ENCODE measurements around the gene KMT2A. TPM values are rescaled to one million over a fixed set of nuclear protein-coding genes. Genes with fewer than 3 reads are reported as not detected.
A peak's percentile ranks its signal among the peaks of the same experiment; 100 is the strongest.
"Not testable (repeated sequence)": the region's sequence is repeated elsewhere in the genome, so short reads cannot be mapped to it uniquely, and the experiment has no call there.

The KMT2A gene
- total RNA-seq = 27.2 TPM
- polyA plus RNA-seq (ENCODE audit: insufficient read depth in 1 of 8, insufficient read length in 8 of 8, low replicate concordance in 1 of 8) = 10 to 100 TPM; 20.9 to 32.0 (median 26.3) TPM
- long read RNA-seq, donor 1, partial matches to known transcripts = 0 of 2 reads
- long read RNA-seq, donor 1, other reads (novel, unspliced or antisense) = 0 of 2 reads
- long read RNA-seq, donor 2, partial matches to known transcripts = 0 of 1 reads
- long read RNA-seq, donor 2, other reads (novel, unspliced or antisense) = 0 of 1 reads
- long read RNA-seq, donor 3, transcript KMT2A-204 (5 exons, 857 nt) = major isoform, 8 of 16 reads
- long read RNA-seq, donor 3, partial matches to known transcripts = 6 of 16 reads
- long read RNA-seq, donor 3, other reads (novel, unspliced or antisense) = 0 of 16 reads
- long read RNA-seq, donor 4 = 0 reads
- long read RNA-seq, donor 5, partial matches to known transcripts = 13 of 18 reads
- long read RNA-seq, donor 5, other reads (novel, unspliced or antisense) = 0 of 18 reads
- long read RNA-seq, donor 6 = 0 reads
- long read RNA-seq, donor 7, partial matches to known transcripts = 0 of 4 reads
- long read RNA-seq, donor 7, other reads (novel, unspliced or antisense) = 0 of 4 reads
- long read RNA-seq, donor 8, partial matches to known transcripts = 10 of 11 reads
- long read RNA-seq, donor 8, other reads (novel, unspliced or antisense) = 0 of 11 reads
- long read RNA-seq, donor 9 = 0 reads
- long read RNA-seq, donor 10, partial matches to known transcripts = 22 of 25 reads
- long read RNA-seq, donor 10, other reads (novel, unspliced or antisense) = 0 of 25 reads
- long read RNA-seq, donor 11 = 0 reads

DNA sequence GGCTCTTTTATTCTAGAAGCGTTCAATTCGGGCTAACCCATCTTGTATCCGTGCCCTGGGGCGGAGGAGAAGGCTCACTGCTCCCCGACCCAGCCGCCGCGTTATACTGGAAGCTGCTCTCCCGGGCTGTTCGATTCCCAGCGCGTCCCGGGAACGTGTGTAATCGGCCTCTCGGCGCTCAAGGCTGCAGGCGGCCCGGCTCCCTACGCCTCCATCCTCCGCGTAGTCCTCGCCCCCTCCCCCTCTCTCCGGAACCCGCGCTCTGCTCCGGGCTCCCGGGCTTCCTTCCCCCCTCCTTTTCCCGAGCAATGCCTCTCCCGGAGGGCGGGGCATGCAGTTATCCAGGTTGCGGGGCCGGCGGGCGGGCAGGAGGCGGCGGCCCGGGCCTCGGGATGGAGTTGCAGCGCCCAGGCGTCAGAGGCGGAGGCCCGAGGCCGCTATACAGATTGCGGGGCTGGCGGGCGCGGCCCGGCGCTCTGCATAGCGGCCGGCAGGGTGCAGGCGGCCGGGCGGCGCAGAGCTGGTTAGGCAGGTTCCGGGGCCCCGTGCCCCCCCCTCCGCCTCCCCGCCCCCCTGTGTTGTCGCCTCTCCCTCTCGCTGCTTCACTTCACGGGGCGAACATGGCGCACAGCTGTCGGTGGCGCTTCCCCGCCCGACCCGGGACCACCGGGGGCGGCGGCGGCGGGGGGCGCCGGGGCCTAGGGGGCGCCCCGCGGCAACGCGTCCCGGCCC is at the start of gene KMT2A:
Gene KMT2A, plus strand, starts transcription at position 600 of the 732 bp plus-strand sequence. Its CDS starts 21 bp downstream, at position 621.
- peak; percentile 99 for DNase-seq
- Histone ChIP-seq H3K4me3 (ENCODE audit: low read length) (peak within 1 kb of the TSS; percentile 93), H3K27me3 (ENCODE audit: control insufficient read depth, insufficient read depth, low read length) (no peaks in the 10 kb centered on the region), H3K36me3 (ENCODE audit: control insufficient read depth, insufficient read depth, low read length) (no peaks in the 10 kb centered on the region), H3K27ac (ENCODE audit: low read length) (peak within 1 kb of the TSS; percentile 88), H3K9me3 (replicated peaks; ENCODE audit: control insufficient read depth, low read depth, low read length) (no peaks in the 10 kb centered on the region), H3K4me1 (ENCODE audit: control insufficient read depth, insufficient read depth, low read length) (peaks cover 24% of the 10 kb centered on the region)
- WGBS (ENCODE audit: insufficient coverage) = under 1% methylated on average over 57 of the region's 83 CpGs

DNA sequence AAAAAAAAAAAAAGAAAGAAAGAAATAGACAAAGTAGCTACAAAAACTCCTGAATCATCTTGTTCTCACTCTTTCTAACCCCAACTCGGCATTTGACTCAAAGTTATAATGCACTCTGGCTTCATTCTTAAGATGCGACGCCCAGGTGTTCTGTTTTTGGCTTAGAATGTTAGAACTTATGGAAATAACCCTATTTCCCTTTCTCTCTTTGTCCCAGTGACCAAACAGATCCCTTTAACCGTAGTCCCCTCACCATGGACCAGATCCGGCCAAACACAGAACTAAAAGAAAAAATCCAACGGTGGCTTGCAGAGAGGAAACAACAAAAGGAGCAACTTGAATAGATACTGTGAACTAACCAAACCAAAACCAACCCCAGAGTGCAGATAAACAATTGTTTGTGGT is 40.2 kb upstream of the KMT2A start:
- Histone ChIP-seq H3K36me3 (ENCODE audit: control insufficient read depth, insufficient read depth, low read length) (peaks cover 50% of the 10 kb centered on the region), H3K4me1 (ENCODE audit: control insufficient read depth, insufficient read depth, low read length) (peaks cover 4% of the 10 kb centered on the region), H3K27ac (ENCODE audit: low read length) (no peak overlapping the region), H3K27me3 (ENCODE audit: control insufficient read depth, insufficient read depth, low read length) (no peaks in the 10 kb centered on the region), H3K4me3 (ENCODE audit: low read length) (no peak overlapping the region), H3K9me3 (replicated peaks; ENCODE audit: control insufficient read depth, low read depth, low read length) (no peaks in the 10 kb centered on the region)
- DNase-seq = no peak
- WGBS (ENCODE audit: insufficient coverage) = no CpG with 5 or more reads among the region's 6 CpGs

GRCh38 chr11:118397448-118397847 is 38.8 kb upstream of the KMT2A start:
- H3K4me3 ChIP-seq (ENCODE audit: low read length) = no peak overlapping the region
- DNase-seq = no peak
- peaks cover 44% of the 10 kb centered on the region for H3K36me3 ChIP-seq (ENCODE audit: control insufficient read depth, insufficient read depth, low read length)

DNA sequence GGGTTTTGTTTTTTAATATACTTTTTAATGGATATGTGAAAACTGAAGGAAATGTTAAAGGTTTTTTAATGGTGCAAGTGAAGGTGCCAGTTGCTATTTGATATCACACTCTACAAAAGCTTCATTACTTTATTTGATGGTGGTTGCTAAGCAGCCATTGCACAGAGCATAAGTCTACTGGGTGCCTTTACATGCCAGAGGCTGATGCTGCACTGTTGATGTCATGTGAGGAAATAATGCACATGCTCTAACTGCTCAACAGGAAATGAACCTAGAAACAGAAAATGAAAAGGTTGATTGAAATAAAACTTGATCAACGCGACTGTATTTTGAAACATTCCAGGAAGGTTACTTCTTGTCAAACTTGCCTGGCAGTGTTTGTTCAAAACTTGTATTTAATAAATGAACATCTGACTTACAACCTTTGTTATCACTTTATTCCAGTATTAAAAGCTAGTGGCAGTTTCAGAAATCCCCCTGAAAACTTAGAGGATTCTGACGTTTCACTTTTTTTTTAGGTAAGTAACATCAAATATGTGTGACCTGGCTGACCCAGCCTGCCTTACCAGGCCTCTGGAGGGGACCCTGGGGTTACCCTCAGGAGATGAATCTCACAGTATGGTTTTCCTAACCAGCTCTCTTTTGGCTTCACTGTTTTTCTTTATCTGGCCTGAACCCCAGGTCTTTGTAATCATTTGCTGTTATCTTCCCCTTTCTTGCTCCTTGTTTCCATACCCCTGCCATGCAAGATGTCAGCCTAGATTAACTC is 37.3 kb upstream of the KMT2A start:
- no CpG with 5 or more reads among the region's 3 CpGs for WGBS (ENCODE audit: insufficient coverage)

More at GRCh38 chr11:118397448-118397847, 38.8 kb upstream of the KMT2A start:
- no peaks in the 10 kb centered on the region for H3K27me3 ChIP-seq (ENCODE audit: control insufficient read depth, insufficient read depth, low read length)
- no peaks in the 10 kb centered on the region for H3K9me3 ChIP-seq (replicated peaks; ENCODE audit: control insufficient read depth, low read depth, low read length)
- H3K4me1 ChIP-seq (ENCODE audit: control insufficient read depth, insufficient read depth, low read length) = peaks cover 4% of the 10 kb centered on the region
- H3K27ac ChIP-seq (ENCODE audit: low read length) = no peak overlapping the region

GRCh38 chr11:118401151-118401879 is 35.0 kb upstream of the KMT2A start, which contains the start of gene ATP5MG:
TSS of gene ATP5MG (plus strand) at chr11:118401606. CDS start at chr11:118401666, 60 bp downstream.
- Histone ChIP-seq H3K27ac (ENCODE audit: low read length) (peak within 1 kb of the TSS; percentile 66), H3K4me1 (ENCODE audit: control insufficient read depth, insufficient read depth, low read length) (peaks cover 14% of the 10 kb centered on the region), H3K36me3 (ENCODE audit: control insufficient read depth, insufficient read depth, low read length) (peaks cover 11% of the 10 kb centered on the region), H3K27me3 (ENCODE audit: control insufficient read depth, insufficient read depth, low read length) (no peaks in the 10 kb centered on the region), H3K9me3 (replicated peaks; ENCODE audit: control insufficient read depth, low read depth, low read length) (no peaks in the 10 kb centered on the region), H3K4me3 (ENCODE audit: low read length) (peak within 1 kb of the TSS; percentile 74)
- WGBS (ENCODE audit: insufficient coverage) = 0% methylated on average over 49 of the region's 51 CpGs
- DNase-seq = peak; percentile 94

More for the DNA sequence above, 37.3 kb upstream of the KMT2A start:
- Histone ChIP-seq H3K36me3 (ENCODE audit: control insufficient read depth, insufficient read depth, low read length) (peaks cover 28% of the 10 kb centered on the region), H3K27ac (ENCODE audit: low read length) (no peak overlapping the region), H3K4me1 (ENCODE audit: control insufficient read depth, insufficient read depth, low read length) (peaks cover 14% of the 10 kb centered on the region), H3K9me3 (replicated peaks; ENCODE audit: control insufficient read depth, low read depth, low read length) (no peaks in the 10 kb centered on the region), H3K4me3 (ENCODE audit: low read length) (no peak overlapping the region), H3K27me3 (ENCODE audit: control insufficient read depth, insufficient read depth, low read length) (no peaks in the 10 kb centered on the region)
- DNase-seq = no peak

DNA sequence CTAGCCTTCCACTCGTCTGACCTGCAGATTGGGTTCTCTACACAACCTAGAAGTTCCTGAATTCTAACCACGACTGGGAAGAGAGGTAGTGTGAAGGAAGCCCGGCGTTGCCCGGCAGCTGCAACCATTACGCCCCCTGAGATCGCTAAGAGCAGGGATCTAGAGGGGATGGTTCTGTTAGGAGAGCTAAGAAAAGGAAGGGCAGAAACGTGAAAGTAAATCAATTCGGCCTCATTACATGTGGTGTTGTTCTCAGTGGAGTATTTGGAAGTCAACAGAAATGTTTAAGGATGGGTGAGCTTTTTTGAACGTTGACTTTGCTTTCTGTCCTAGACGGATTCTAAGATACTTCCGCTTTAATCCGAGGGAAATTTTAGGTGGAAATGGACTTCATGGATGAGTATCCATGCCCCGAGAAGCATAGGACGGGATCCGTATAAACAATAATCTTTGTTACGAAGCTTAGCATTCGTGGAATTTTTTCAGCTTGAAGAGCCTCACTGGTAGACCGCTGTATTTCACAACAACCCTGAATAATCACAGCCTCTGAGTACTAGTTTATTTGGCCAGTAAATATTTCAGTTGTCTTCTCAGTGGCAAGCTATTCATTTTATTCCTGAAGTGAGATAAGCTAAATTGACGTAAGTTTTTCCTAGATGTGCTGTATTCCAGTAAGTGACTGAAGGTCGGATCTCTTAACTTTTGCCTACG is 34.3 kb upstream of the KMT2A start:
- 0% methylated on average over 11 of the region's 22 CpGs for WGBS (ENCODE audit: insufficient coverage)
- no peak for DNase-seq
- peak overlapping the region; percentile 74 for H3K4me3 ChIP-seq (ENCODE audit: low read length)
- H3K36me3 ChIP-seq (ENCODE audit: control insufficient read depth, insufficient read depth, low read length) = peaks cover 17% of the 10 kb centered on the region
- no peaks in the 10 kb centered on the region for H3K9me3 ChIP-seq (replicated peaks; ENCODE audit: control insufficient read depth, low read depth, low read length)
- no peaks in the 10 kb centered on the region for H3K27me3 ChIP-seq (ENCODE audit: control insufficient read depth, insufficient read depth, low read length)
- peak overlapping the region; percentile 66 for H3K27ac ChIP-seq (ENCODE audit: low read length)
- peaks cover 14% of the 10 kb centered on the region for H3K4me1 ChIP-seq (ENCODE audit: control insufficient read depth, insufficient read depth, low read length)

DNA sequence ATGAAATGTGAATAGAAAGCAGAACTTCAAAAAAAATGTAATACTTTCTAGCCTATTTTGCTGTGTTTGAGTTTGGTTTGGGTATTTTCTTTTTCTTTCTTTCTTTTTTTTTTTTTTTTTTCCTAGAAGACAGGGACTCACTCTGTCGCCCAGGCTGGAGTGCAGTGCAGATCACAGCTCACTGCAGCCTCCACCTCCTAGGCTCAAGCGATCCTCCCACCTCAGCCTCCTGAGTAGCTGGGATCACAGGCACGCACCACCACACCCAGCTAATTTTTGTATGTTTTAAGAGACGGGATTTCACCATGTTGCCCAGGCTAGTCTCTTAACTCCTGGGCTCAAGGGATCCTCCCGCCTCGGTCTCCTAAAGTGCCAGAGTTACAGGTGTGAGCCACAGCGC is 33.7 kb upstream of the KMT2A start:
- peaks cover 22% of the 10 kb centered on the region for H3K36me3 ChIP-seq (ENCODE audit: control insufficient read depth, insufficient read depth, low read length)
- peak overlapping the region; percentile 74 for H3K4me3 ChIP-seq (ENCODE audit: low read length)
- not testable (repeated sequence) for H3K9me3 ChIP-seq (replicated peaks; ENCODE audit: control insufficient read depth, low read depth, low read length); H3K27ac ChIP-seq (ENCODE audit: low read length); DNase-seq; H3K27me3 ChIP-seq (ENCODE audit: control insufficient read depth, insufficient read depth, low read length)
- H3K4me1 ChIP-seq (ENCODE audit: control insufficient read depth, insufficient read depth, low read length) = peaks cover 14% of the 10 kb centered on the region
- WGBS (ENCODE audit: insufficient coverage) = 67% methylated on average over 5 of the region's 7 CpGs

DNA sequence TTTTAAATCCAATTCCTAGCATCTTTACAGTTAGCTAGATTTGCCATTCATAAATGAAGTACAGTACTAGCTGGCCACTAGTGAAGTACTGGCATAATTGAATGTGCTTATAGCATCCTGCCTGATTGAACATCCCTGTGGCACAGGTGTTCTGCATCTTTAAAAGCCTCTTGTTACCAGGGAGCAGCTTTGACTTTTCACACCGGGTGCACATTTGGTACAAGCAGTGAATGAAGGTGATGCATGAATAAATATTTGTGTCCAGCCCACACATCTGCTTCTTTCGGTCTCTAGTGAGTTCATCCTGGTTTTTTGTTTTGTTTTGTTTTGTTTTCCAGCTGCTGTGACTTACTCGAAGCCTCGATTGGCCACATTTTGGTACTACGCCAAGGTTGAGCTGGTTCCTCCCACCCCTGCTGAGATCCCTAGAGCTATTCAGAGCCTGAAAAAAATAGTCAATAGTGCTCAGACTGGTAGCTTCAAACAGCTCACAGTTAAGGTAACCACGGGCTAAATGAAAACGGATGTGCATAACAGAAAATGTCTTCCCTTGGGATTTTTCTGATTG is 29.6 kb upstream of the KMT2A start:
- Histone ChIP-seq H3K27ac (ENCODE audit: low read length) (no peak overlapping the region), H3K27me3 (ENCODE audit: control insufficient read depth, insufficient read depth, low read length) (no peaks in the 10 kb centered on the region), H3K36me3 (ENCODE audit: control insufficient read depth, insufficient read depth, low read length) (peaks cover 18% of the 10 kb centered on the region), H3K9me3 (replicated peaks; ENCODE audit: control insufficient read depth, low read depth, low read length) (no peaks in the 10 kb centered on the region), H3K4me3 (ENCODE audit: low read length) (no peak overlapping the region), H3K4me1 (ENCODE audit: control insufficient read depth, insufficient read depth, low read length) (peaks cover 9% of the 10 kb centered on the region)
- WGBS (ENCODE audit: insufficient coverage) = 100% methylated on average over 1 of the region's 7 CpGs
- no peak for DNase-seq
